HG03432 (cell line): ENCODE results near the gene TLCD1.

Source experiments
- ATAC-seq: cut with Tn5 transposase; IDR thresholded peaks from one replicate; pipeline ENCODE4 v1.9.1; 2021; ENCODE audit warnings: mild to moderate bottlenecking, moderate library complexity; ENCODE audit not compliant: unreplicated experiment

The TLCD1 gene

GRCh38 chr17:28714281-28714680 is 11.8 kb downstream of the TLCD1 start:
- ATAC-seq: no peak

- no peak for ATAC-seq
These were observed 13.2 kb downstream of the TLCD1 start for GRCh38 chr17:28712705-28713415.

GRCh38 chr17:28712032-28712704 is 13.9 kb downstream of the TLCD1 start:
- ATAC-seq: peak; percentile 21

GRCh38 chr17:28711723-28712031 is 14.4 kb downstream of the TLCD1 start, which contains the start of gene PROCA1:
Gene PROCA1, minus strand, starts transcription at chr17:28711888. Its CDS starts 228 bp downstream, at chr17:28711660.
- no peak for ATAC-seq

GRCh38 chr17:28710861-28711722 is 14.9 kb downstream of the TLCD1 start:
- peak; percentile 88 for ATAC-seq

GRCh38 chr17:28707339-28707720 is 18.7 kb downstream of the TLCD1 start:
- no peak for ATAC-seq

- no peak for ATAC-seq
These were observed 19.3 kb downstream of the TLCD1 start for GRCh38 chr17:28706471-28707338.

GRCh38 chr17:28705728-28706334 is 20.2 kb downstream of the TLCD1 start:
- ATAC-seq: no peak

- no peak for ATAC-seq
These were observed 20.9 kb downstream of the TLCD1 start for GRCh38 chr17:28705074-28705659.

- no peak for ATAC-seq
These were observed 21.7 kb downstream of the TLCD1 start for GRCh38 chr17:28704219-28704858.

- ATAC-seq: no peak
These were observed 22.3 kb downstream of the TLCD1 start for GRCh38 chr17:28703552-28704218.

- no peak for ATAC-seq
These were observed 23.3 kb downstream of the TLCD1 start for GRCh38 chr17:28702752-28703150.

GRCh38 chr17:28702026-28702751 is 23.8 kb downstream of the TLCD1 start:
- no peak for ATAC-seq

GRCh38 chr17:28700830-28701492 is 25.1 kb downstream of the TLCD1 start:
- no peak for ATAC-seq

GRCh38 chr17:28700278-28700677 is 25.8 kb downstream of the TLCD1 start:
- no peak for ATAC-seq

GRCh38 chr17:28698253-28698941 is 27.6 kb downstream of the TLCD1 start:
- ATAC-seq: no peak

- ATAC-seq: no peak
These were observed 32.2 kb downstream of the TLCD1 start for GRCh38 chr17:28693869-28694268.
